SK-MEL-5 (cell line): ENCODE measurements around the gene ZFYVE19. TPM values are rescaled to one million over a fixed set of nuclear protein-coding genes. Genes with fewer than 3 reads are reported as not detected.
"Not testable (repeated sequence)": the region's sequence is repeated elsewhere in the genome, so short reads cannot be mapped to it uniquely, and the experiment has no call there.

ENCODE experiments used
- DNase-seq: peaks from one replicate; pipeline ENCODE4 v3.0.0-alpha.2; 2016; ENCODE audit warnings: low read depth, low spot score
- in situ Hi-C: cut with HindIII; loops from 2 replicates; pipeline ENCODE4 v1.10.0; 2016; ENCODE audit warnings: low sequenced_read_pairs, high pct_unique_total_duplicates, low pct_unique_long_range_greater_than_20kb
- small RNA-seq, 2 experiments: library from RNA; depleted of rRNA; stranded (forward); fragments of <200 nt; gene quantifications; one replicate each; pipeline ENCODE3, GENCODE V24; 2014
- total RNA-seq: library from RNA; depleted of rRNA; stranded (reverse); fragments of >200 nt; shearing (Covaris generic); gene quantifications from 2 replicates; pipeline ENCODE4 v1.2.3, GENCODE V29; 2014; rRNA removed

Gene ZFYVE19
- total RNA-seq, 1 experiment from 2014 or later = 9.3 TPM

- in situ Hi-C loops = no loop called here
- DNase-seq = peak; percentile 82
Observed at GRCh38 chr15:40857601-40858341, 50.9 kb downstream of the ZFYVE19 start.

GRCh38 chr15:40858706-40859105 is 51.8 kb downstream of the ZFYVE19 start:
- in situ Hi-C loops = no loop called here
- no peak for DNase-seq

- DNase-seq = peak; percentile 85
- in situ Hi-C loops = no loop called here
Observed at GRCh38 chr15:40859206-40859851, 52.4 kb downstream of the ZFYVE19 start.

GRCh38 chr15:40861147-40861546 is 54.3 kb downstream of the ZFYVE19 start:
- in situ Hi-C loops = not testable (repeated sequence)

GRCh38 chr15:40863660-40864270 is 56.9 kb downstream of the ZFYVE19 start:
- no peak for DNase-seq
- in situ Hi-C loops = no loop called here

More at GRCh38 chr15:40861147-40861546, 54.3 kb downstream of the ZFYVE19 start:
- DNase-seq = not testable (repeated sequence)

Small RNAs within 50 kb of the gene (small RNA-seq; reads per million reads assigned to genes)
- 0 reads per million in 2 experiments for gene SUMO2P15

Other genes starting within 250 kb of the ZFYVE19 start
- gene CCDC32, start 242.0 kb upstream of the ZFYVE19 start, total RNA-seq = 8.9 and 21.6 TPM in 2 replicates
- 13.7 and 17.9 TPM in 2 replicates for gene RPUSD2, start 237.8 kb upstream of the ZFYVE19 start, total RNA-seq
- gene KNL1, start 212.8 kb upstream of the ZFYVE19 start, total RNA-seq = 17.2 and 18.4 TPM in 2 replicates
- 5.1 and 7.0 TPM in 2 replicates for gene RAD51, start 111.9 kb upstream of the ZFYVE19 start, total RNA-seq
- gene RMDN3, start 51.8 kb upstream of the ZFYVE19 start, total RNA-seq = 26.6 and 31.3 TPM in 2 replicates
- 0.82 and 1.3 TPM in 2 replicates for gene GCHFR, start 43.0 kb upstream of the ZFYVE19 start, total RNA-seq
- not detected in 2 replicates for gene C15orf62, start 37.1 kb upstream of the ZFYVE19 start, total RNA-seq
- gene DNAJC17, start 384 bp downstream of the ZFYVE19 start, total RNA-seq = 23.5 and 26.9 TPM in 2 replicates
- not detected in 2 replicates for gene PPP1R14D, start 21.6 kb downstream of the ZFYVE19 start, total RNA-seq
- 0.32 and 1.4 TPM in 2 replicates for gene SPINT1, start 37.0 kb downstream of the ZFYVE19 start, total RNA-seq
- 0.32 and 0.82 TPM in 2 replicates for gene RHOV, start 67.1 kb downstream of the ZFYVE19 start, total RNA-seq
- 85.6 and 88.6 TPM in 2 replicates for gene VPS18, start 87.4 kb downstream of the ZFYVE19 start, total RNA-seq
- gene DLL4, start 122.3 kb downstream of the ZFYVE19 start, total RNA-seq = 0.56 and 0.92 TPM in 2 replicates
- gene CHAC1, start 146.4 kb downstream of the ZFYVE19 start, total RNA-seq = 77.3 and 91.0 TPM in 2 replicates